Lung (tissue), 12 donors: ENCODE results near the gene UBL3. TPM values are rescaled to one million over a fixed set of nuclear protein-coding genes. Genes with fewer than 3 reads are reported as not detected.

Experiments
- ATAC-seq: fragments of 200-7000 bp; cut with Tn5 transposase; one replicate; pipeline ENCODE4 v1.9.1; 2020; ENCODE audit warnings: moderate number of reproducible peaks; ENCODE audit not compliant: insufficient read depth, low FRiP score
- DNase-seq, 3 donors: peaks; one replicate each; pipeline ENCODE4 v3.0.0-alpha.2; 2013 to 2017
- H3K27ac ChIP-seq, 2 donors: one replicate each; pipeline ENCODE4 v1.5.1; 2013; ENCODE audit warnings: mild to moderate bottlenecking in 2 of 2, moderate library complexity in 2 of 2, control low read depth in 1 of 2, inconsistent platforms in 1 of 2, low read depth in 1 of 2, low read length in 1 of 2
- H3K27me3 ChIP-seq, 3 donors: one replicate each; pipeline ENCODE4 v1.5.1; 2013; ENCODE audit warnings: low read length in 2 of 3; ENCODE audit not compliant: control insufficient read depth in 3 of 3, insufficient read depth in 3 of 3
- H3K36me3 ChIP-seq, 4 donors: one replicate each; pipeline ENCODE4 v1.5.1; 2013; ENCODE audit warnings: low read length in 4 of 4, mild to moderate bottlenecking in 1 of 4, moderate library complexity in 1 of 4; ENCODE audit not compliant: control insufficient read depth in 4 of 4, insufficient read depth in 4 of 4
- H3K4me1 ChIP-seq, 5 donors: one replicate each; pipeline ENCODE4 v1.5.1; 2013; ENCODE audit warnings: low read length in 5 of 5, mild to moderate bottlenecking in 2 of 5, moderate library complexity in 1 of 5; ENCODE audit not compliant: control insufficient read depth in 5 of 5, insufficient read depth in 5 of 5
- H3K4me3 ChIP-seq: one replicate; pipeline ENCODE4 v1.5.1; 2013; ENCODE audit warnings: mild to moderate bottlenecking, control low read depth, moderate library complexity
- H3K9ac ChIP-seq, 2 donors: one replicate each; pipeline ENCODE4 v1.5.1; 2013; ENCODE audit warnings: low read length in 2 of 2, control low read depth in 1 of 2; ENCODE audit not compliant: insufficient read depth in 1 of 2
- H3K9me3 ChIP-seq, 4 donors: one replicate each; pipeline ENCODE4 v1.5.1; 2013; ENCODE audit warnings: low read length in 3 of 4, mild to moderate bottlenecking in 1 of 4, moderate library complexity in 1 of 4; ENCODE audit not compliant: control insufficient read depth in 4 of 4, insufficient read depth in 3 of 4
- WGBS, 2 donors: extraction: QIAGEN DNeasy Blood & Tissue Kit; methylation state at CpG; one replicate each; pipeline ENCODE4 v1.1.7; 2013; 5-methylcytosine and 5-hydroxymethylcytosine counted together
- polyA plus RNA-seq, 2 donors: library from polyadenylated mRNA; stranded (reverse); fragments of 200-250 nt; gene quantifications; one replicate each; pipeline ENCODE4 v1.2.1, GENCODE V29; 2013
- total RNA-seq, 2 donors: library from RNA; depleted of rRNA in 1 of 2; stranded (reverse); fragments of >200 nt in 1 of 2; gene quantifications; one replicate each; pipeline ENCODE4 v1.2.1, GENCODE V29; 2014 to 2021
- TF ChIP-seq, protein P1 (sequence below): IDR thresholded peaks from 2 replicates; pipeline ENCODE4 v1.5.1; 2012; ENCODE audit warnings: mild to moderate bottlenecking; ENCODE audit errors: control extremely low read depth, extremely low read depth
- donor health status: control.
- donor health status: control.
- donor health status: Bipolar disorder and iron deficiency.
- donor health status: healthy.
- donor health status: DM: yes; HTN: yes; CAD: no.

The UBL3 gene
- total and polyA plus RNA-seq, 4 donors: 19.6 to 58.2 (median 33.7) TPM

- no peak for ATAC-seq
- Histone ChIP-seq H3K9ac (no peak overlapping the region), H3K4me1 (peaks cover 3 to 21% (median 10%) of the 10 kb centered on the region in 5 donors), H3K27me3 (no peaks in the 10 kb centered on the region), H3K36me3 (no peaks in the 10 kb centered on the region), H3K27ac (no peak overlapping the region), H3K9me3 (no peaks in the 10 kb centered on the region), H3K4me3 (no peak overlapping the region)
- TF ChIP-seq, protein P1, sequence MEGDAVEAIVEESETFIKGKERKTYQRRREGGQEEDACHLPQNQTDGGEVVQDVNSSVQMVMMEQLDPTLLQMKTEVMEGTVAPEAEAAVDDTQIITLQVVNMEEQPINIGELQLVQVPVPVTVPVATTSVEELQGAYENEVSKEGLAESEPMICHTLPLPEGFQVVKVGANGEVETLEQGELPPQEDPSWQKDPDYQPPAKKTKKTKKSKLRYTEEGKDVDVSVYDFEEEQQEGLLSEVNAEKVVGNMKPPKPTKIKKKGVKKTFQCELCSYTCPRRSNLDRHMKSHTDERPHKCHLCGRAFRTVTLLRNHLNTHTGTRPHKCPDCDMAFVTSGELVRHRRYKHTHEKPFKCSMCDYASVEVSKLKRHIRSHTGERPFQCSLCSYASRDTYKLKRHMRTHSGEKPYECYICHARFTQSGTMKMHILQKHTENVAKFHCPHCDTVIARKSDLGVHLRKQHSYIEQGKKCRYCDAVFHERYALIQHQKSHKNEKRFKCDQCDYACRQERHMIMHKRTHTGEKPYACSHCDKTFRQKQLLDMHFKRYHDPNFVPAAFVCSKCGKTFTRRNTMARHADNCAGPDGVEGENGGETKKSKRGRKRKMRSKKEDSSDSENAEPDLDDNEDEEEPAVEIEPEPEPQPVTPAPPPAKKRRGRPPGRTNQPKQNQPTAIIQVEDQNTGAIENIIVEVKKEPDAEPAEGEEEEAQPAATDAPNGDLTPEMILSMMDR: no peak
- 51 to 75% methylated on average over 2 of the region's 2 CpGs for WGBS, 2 donors
- DNase-seq: peak in 2 of 3 donors; percentile 62 to 72
Measured at GRCh38 chr13:29810145-29810742, 40.2 kb downstream of the UBL3 start.

DNA sequence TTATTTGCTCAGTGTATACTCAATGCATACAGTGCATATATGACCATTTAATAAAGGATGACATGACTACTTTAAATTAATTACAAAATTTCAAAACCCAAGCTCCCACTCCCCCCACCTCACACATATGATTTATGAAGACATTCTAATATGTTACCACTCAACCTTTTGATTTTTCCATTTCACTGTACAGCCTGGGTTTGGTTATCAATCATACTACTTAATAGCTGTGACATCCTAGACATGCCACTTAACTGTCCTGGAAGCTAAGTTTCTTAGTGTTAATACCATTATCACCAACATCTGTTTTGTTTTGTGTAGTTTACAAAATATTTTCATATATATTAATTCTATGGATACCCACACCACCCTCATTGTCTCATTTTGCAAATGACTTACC lies 42.2 kb downstream of the UBL3 start:
- TF ChIP-seq, protein P1: no peak
- no peak for ATAC-seq
- no peaks in the 10 kb centered on the region for H3K27me3 ChIP-seq
- no peak overlapping the region for H3K9ac ChIP-seq
- DNase-seq: no peak
- H3K27ac ChIP-seq: no peak overlapping the region
- no peaks in the 10 kb centered on the region for H3K9me3 ChIP-seq
- H3K4me1 ChIP-seq: peaks cover 3 to 20% (median 10%) of the 10 kb centered on the region in 5 donors
- no peak overlapping the region for H3K4me3 ChIP-seq
- H3K36me3 ChIP-seq: no peaks in the 10 kb centered on the region

GRCh38 chr13:29805994-29806979 lies 44.1 kb downstream of the UBL3 start:
- H3K9ac ChIP-seq: no peak overlapping the region
- DNase-seq (no peak), ATAC-seq (no peak)
- TF ChIP-seq, protein P1: no peak
- H3K4me1 ChIP-seq: peaks cover 7 to 22% (median 10%) of the 10 kb centered on the region in 5 donors
- H3K36me3 ChIP-seq: no peaks in the 10 kb centered on the region
- no peak overlapping the region for H3K4me3 ChIP-seq
- H3K27ac ChIP-seq: no peak overlapping the region
- no peaks in the 10 kb centered on the region for H3K27me3 ChIP-seq
- H3K9me3 ChIP-seq: peaks cover 0 to 2% (median 0%) of the 10 kb centered on the region in 4 donors
- 86 to 93% methylated on average over 7 of the region's 7 CpGs for WGBS, 2 donors
